GM18861 (cell line): ENCODE results near the gene SKOR1.

Experiments used
- ATAC-seq: cut with Tn5 transposase; IDR thresholded peaks from one replicate; pipeline ENCODE4 v1.9.1; 2021; ENCODE audit not compliant: unreplicated experiment

Gene SKOR1

DNA sequence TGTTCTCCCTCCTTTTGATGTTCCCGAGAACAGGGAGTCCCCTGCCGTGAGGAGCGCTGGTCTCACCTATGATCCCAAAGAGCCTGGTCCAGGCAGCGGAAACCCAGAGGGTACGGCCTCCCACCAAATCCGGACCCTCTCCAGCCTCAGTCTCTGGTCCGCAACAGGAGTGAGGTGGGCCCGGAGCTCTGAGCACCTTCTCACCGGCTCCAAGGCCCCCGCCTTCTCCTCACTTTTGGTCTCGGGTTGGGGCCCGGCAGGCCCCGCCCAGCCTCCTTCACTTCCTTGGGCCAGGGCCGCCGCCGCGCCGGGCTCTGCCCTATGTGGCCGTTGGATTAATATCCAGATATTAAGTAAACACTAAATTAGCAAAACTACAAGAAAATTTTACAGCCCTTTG lies 5.7 kb upstream of the SKOR1 start:
- ATAC-seq = no peak

GRCh38 chr15:67820122-67820991 lies 5.0 kb upstream of the SKOR1 start:
- ATAC-seq = no peak

DNA sequence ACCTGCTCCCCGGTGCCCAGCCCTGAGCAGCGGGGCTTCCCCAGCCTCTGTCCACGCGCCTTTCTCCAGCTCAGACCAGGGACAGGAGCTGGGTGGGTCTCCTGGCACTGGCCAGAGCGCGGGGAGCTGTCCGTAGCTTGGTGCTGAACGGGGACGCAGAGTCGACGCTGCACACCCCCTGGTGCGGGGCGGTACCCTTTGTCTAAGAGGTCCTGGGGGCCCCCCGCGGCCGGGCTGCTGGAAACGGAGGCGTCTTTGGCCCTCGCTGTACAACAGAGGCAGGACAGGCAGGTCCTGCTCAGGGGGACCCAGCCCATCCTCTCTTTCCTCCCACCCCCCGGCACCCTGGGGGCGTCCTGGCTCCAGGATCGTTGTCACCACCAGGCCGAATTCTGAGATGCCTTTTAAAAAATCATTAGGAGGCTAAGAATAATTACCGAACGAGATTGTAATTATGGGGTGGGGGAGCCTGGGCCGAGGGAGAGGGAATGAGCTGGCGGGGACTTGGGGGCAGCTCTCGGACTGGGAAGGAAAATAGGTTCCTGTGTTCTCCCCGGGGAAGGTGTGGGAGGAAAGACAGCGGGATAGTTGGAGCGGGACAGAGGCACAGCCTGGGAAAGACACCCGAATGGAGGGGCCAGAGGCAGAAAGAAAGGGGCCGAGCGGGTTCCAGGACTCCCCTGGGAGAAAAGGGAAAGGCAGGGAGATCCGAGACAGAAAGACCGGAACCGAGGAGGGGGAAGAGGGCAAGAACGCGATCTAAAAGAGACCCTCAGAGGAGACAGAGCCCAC lies 4.1 kb upstream of the SKOR1 start:
- ATAC-seq = no peak

DNA sequence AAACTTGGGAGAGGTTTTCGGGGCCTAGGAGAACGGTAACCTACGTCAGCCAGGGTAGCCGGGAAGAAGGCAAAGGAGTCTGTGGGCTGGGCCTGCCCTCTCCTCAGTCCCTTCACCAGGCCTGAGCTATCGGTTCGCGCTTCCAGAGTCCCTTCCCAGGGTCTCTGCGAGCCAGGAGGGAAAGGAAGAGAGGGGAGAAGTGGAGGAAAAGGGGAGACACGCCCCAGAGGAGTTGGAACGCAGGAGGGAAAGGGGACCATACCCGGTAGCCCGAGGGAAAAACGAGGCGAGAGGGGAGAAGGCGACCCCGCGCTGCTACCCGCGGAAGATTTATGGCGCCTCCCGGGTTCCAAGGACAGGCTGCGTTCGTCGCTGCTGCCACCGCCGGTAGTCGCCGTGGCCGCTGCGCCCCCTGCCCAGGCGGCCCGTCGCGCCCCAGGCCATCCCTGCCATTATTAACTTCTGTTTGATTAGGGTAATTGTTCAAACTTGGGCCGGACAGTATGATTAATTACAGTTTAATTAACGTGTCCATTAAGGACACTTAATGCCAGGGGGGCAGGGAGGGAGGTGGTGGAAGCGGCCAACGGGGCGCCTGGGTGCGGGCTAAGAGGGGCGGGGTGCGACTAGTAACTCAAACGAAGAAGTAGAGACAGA lies 3.4 kb upstream of the SKOR1 start:
- no peak for ATAC-seq

- no peak for ATAC-seq
Observed at GRCh38 chr15:67822537-67823313, 2.6 kb upstream of the SKOR1 start.

DNA sequence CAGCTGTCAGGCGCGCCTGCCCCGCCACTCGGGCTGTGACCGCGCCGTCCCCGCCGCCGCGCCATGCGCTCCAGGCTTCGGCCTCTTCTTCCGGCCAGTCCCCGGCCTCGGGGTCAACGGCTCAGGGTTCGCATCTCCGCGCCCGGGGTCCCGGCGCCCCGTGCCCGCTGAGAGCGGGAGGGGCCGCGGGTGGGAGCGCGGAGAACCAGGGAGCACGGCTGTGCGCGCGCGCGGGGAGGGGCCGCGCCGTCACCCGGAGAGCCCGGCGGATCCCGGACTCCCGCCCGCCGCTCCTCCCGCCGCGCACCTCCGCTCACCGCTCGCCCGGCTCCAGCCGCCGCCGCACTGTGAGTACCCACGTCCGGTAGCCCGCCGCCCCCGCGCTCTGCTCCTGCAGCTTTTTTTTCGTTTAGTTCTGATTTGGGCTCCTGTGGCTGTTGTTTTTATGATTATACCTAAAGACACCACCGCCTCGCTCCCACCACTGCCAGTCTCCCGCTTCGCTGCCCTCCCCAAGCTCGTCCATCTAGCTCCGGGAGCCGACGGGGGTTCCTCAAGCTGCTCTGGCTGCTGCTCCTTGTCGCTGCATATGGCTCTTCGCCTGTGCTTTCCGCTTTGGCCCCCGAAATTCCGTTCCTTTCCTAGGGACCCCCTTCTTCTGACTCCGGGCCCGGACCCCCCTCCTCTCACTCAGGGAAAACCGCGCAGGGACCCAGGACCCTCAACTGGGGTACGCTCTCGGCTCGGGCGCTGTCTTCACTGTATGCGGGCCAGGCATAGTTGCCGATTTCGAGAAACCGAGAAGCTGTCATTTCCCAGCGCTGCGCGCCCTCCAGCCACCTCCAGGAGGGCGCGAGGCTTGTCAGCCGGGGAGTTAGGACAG lies 1.8 kb upstream of the SKOR1 start:
- no peak for ATAC-seq

DNA sequence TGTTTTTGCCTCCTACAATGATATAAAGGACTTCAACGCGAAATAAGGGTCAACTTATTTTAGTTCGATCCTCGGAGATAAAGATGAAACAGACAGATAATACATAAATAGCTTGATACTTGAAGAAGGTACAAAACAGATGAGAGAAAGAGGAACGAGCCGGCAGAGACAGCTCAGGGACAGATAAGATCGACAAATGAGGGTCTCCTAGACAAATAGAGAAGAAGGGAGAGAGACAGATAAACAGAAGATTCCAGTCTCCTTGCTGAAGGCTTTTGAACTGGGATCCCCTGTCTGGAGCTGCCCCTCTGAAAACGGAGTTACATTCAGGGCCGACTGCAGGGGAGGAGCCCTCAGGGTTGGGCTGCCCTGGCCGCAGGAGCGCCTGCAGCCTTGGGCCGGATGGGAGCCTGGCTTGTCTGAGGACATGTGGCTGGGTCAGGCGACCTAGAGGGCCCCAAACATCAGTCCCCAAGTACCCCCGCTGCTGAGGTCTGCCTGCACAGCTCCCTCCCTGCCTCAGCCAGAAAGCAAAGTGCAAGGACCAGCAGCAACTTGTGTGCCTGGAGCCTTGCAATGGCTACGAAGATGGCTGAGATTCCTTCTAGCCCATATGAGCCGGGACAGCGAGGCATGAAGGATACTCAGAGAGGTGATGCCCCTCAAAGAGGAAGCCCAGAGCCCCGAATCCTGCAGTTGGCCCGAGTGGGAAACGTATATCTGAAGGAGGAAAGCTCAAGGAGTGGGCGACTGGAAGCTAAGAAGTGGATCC lies 926 bp upstream of the SKOR1 start:
- no peak for ATAC-seq

DNA sequence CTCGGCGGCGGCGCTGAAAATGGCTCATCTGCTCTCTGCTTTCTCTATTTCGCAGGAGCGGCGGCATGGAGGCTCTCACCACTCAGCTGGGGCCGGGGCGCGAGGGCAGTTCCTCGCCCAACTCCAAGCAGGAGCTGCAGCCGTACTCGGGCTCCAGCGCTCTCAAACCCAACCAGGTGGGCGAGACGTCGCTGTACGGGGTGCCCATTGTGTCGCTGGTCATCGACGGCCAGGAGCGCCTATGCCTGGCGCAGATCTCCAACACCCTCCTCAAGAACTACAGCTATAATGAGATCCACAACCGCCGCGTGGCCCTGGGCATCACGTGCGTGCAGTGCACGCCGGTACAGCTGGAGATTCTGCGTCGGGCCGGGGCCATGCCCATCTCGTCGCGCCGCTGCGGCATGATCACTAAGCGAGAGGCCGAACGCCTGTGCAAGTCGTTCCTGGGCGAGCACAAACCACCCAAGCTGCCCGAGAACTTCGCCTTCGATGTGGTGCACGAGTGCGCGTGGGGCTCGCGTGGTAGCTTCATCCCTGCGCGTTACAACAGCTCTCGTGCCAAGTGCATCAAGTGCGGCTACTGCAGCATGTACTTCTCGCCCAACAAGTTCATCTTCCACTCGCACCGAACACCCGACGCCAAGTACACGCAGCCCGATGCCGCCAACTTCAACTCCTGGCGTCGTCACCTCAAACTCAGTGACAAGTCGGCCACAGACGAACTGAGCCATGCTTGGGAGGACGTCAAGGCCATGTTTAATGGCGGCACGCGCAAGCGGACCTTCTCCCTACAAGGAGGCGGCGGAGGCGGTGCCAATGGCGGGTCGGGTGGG lies 790 bp downstream of the SKOR1 start:
- ATAC-seq = no peak

DNA sequence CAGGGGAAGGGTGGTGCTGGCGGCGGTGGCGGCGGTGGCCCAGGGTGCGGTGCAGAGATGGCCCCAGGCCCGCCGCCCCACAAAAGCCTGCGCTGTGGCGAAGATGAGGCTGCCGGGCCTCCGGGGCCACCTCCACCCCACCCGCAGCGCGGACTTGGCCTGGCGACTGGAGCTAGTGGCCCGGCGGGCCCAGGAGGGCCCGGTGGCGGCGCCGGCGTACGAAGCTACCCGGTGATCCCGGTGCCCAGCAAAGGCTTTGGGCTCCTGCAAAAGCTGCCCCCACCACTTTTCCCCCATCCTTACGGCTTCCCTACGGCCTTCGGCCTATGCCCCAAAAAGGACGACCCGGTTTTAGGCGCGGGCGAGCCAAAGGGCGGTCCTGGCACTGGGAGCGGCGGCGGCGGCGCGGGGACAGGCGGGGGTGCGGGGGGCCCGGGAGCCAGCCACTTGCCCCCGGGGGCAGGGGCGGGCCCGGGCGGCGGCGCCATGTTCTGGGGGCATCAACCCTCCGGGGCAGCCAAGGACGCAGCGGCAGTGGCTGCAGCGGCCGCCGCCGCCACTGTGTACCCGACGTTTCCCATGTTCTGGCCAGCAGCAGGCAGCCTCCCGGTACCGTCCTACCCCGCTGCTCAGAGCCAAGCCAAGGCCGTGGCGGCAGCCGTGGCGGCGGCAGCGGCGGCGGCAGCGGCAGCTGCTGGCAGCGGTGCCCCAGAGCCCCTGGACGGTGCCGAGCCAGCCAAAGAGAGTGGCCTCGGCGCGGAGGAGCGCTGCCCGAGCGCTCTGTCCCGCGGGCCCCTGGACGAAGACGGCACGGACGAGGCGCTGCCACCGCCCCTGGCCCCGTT lies 1.6 kb downstream of the SKOR1 start:
- ATAC-seq = no peak

GRCh38 chr15:67827562-67828277 lies 2.4 kb downstream of the SKOR1 start:
- ATAC-seq = no peak

- ATAC-seq = no peak
Observed at GRCh38 chr15:67828278-67828968, 3.1 kb downstream of the SKOR1 start.

GRCh38 chr15:67828969-67829646 lies 3.8 kb downstream of the SKOR1 start:
- no peak for ATAC-seq

DNA sequence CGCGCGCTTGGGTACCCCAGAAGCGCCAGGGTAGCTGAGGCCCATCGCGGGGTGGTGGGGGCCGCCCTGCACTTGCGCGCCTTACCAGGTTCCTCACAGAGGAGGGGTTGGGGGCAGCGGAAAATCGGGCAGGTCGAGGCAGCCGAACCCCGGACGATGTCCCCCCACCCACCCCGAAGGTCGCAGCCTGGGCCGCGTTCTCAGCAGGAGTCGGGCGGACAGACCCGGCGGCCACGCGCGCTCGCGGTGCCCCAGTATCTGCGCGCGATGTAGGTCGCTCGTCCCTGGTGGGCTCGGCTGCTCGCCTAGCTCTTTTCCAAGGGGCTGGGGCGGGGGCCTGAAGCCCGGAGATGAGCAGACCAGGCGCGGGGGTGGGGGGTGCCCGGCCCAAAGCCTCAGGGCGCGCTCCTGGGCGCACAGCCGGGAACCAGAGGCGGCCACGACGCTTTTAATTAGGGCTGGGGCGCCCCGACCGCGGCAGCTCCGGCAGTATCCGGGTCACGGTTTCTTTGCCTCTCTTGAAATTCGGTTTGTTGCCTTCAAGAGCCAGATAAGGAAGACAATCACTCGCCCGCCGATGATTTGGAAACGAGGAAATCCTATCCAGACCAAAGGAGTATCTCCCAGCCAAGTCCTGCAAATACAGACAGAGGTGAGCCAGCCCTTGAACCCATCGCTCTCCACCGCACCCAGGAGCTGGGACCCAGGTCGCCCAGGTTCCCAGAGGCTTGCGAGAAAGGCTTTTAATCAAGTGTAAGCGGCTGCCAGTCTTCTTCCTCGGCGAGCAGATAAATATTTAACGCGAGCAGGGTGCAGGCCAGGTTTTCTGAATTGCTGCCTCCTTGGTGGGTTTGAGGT lies 4.6 kb downstream of the SKOR1 start:
- no peak for ATAC-seq

DNA sequence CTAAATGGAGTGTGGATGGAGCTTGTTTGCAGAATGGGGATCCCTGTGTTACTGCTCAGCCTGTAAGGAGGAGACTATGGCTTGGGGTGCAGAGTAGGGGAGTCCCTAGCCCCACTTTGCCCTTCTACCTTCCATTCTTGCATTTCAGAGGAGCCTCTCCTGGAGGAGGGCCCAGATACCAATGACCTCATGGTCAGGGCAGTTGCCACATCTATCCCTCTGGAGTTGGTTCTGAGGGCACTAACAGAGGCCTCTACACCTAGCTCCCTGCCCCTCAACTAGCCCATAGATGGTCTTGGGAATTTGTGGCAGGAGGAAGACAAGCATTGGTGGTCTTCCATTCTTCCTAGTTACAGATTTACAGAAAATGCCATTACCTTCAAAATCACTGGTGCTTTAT lies 6.1 kb downstream of the SKOR1 start:
- ATAC-seq = no peak
